AG09309 (cell line): ENCODE measurements around the gene CD22.

Experiments
- DNase-seq: peaks from one replicate; pipeline ENCODE4 v3.0.0-alpha.2; 2010; ENCODE audit warnings: low read depth
- H3K4me3 ChIP-seq: 2 replicates; pipeline ENCODE4 v1.5.1; 2011; ENCODE audit warnings: mild to moderate bottlenecking, low read depth, low read length, moderate library complexity; ENCODE audit not compliant: control insufficient read depth
- CTCF ChIP-seq: IDR thresholded peaks from 2 replicates; pipeline ENCODE4 v1.5.1; 2011; ENCODE audit warnings: mild to moderate bottlenecking, low read depth, low read length, inconsistent platforms; ENCODE audit not compliant: insufficient read depth, control insufficient read depth; ENCODE audit errors: missing control alignments

CD22 gene

DNA sequence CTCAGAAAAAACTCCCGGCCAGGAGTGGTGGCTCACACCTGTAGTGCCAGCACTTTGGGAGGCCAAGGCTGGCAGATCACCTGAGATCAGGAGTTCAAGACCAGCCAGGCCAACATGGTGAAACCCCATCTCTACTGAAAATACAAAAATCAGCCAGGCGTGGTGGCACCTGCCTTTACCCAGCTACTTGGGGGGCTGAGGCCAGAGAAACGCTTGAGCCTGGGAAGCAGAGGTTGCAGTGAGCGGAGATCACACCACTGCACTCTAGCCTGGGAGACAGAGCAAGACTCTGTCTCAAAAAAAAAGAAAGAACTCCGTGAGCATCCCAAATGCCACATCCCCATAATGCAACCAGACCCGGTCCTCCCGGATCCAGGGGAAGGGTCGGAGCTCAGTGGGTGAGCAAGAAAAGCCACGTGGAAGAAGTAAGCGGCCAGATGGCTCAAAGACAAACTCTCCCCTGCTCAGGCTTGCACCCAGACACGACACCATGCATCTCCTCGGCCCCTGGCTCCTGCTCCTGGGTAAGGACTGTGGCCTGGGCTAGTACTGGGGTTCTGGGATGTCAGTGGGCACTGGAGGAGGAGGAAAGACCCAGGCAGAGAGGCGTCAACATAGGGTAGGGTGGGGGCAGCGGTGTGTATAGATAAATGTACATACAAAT lies 2.7 kb downstream of the CD22 start:
- DNase-seq: no peak
- no peak overlapping the region for H3K4me3 ChIP-seq
- no peak for TF ChIP-seq CTCF

GRCh38 chr19:35332817-35333216 lies 3.8 kb downstream of the CD22 start:
- no peak for DNase-seq
- H3K4me3 ChIP-seq: no peak overlapping the region
- TF ChIP-seq CTCF: no peak

- no peak for TF ChIP-seq CTCF
- no peak overlapping the region for H3K4me3 ChIP-seq
Observed at GRCh38 chr19:35334144-35334753, 5.3 kb downstream of the CD22 start.

GRCh38 chr19:35336166-35336955 lies 7.4 kb downstream of the CD22 start:
- no peak for TF ChIP-seq CTCF
- no peak overlapping the region for H3K4me3 ChIP-seq
- DNase-seq: no peak

More at GRCh38 chr19:35334144-35334753, 5.3 kb downstream of the CD22 start:
- DNase-seq: no peak

DNA sequence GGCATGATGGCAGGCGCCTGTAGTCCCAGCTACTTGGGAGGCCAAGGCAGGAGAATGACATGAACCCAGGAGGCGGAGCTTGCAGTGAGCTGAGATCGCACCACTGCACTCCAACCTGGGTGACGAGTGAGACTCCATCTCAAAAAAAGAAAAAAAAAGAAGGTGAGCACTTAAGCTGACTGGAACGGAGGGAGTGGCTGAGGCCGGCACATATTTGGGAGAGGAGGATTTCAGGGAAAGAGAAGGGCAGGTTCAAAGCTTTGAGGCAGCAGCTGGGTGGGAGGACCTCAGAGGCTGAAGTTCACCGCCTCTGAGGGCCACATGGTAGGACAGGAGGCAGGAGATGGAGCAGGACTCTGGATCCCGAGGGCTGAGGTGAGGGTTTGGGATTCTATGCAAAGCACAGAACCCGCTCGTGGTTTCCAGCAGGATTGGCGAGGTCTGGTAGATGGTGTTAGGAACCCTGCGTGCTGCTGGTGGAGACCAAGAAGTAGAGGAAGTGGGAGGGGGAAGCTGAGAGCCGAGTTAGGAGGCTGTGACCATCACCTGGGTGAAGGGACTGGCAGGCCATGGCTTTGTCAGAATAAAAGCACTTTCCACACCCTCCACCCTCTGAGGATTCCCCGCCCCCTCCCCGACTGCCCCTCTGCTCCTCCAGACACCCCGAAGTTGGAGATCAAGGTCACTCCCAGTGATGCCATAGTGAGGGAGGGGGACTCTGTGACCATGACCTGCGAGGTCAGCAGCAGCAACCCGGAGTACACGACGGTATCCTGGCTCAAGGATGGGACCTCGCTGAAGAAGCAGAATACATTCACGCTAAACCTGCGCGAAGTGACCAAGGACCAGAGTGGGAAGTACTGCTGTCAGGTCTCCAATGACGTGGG lies 8.4 kb downstream of the CD22 start:
- no peak overlapping the region for H3K4me3 ChIP-seq
- DNase-seq: no peak
- TF ChIP-seq CTCF: no peak

DNA sequence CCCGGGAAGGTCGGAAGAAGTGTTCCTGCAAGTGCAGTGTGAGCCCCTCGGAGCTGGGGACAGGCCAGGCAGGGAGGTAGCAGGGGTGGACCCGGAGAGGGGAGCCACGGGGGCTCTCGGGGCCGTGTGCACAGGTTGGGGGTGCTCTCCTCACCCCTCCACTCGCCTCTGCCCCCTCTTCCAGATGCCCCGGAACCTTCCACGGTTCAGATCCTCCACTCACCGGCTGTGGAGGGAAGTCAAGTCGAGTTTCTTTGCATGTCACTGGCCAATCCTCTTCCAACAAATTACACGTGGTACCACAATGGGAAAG lies 9.0 kb downstream of the CD22 start:
- DNase-seq: no peak
- TF ChIP-seq CTCF: no peak
- H3K4me3 ChIP-seq: no peak overlapping the region
